ENCODE measurements around the gene TIFAB.
"Not testable (repeated sequence)": the region's sequence is repeated elsewhere in the genome, so short reads cannot be mapped to it uniquely, and the experiment has no call there.

TIFAB gene

GRCh38 chr5:135452321-135453030 is at the start of gene TIFAB:
TIFAB (minus strand) TSS chr5:135452351; CDS start chr5:135449939, 2,412 bp downstream.
- TF ChIP-seq CTCF (IDR thresholded peaks at IDR 0.05) (no peak), ZFX (IDR thresholded peaks at IDR 0.05; ENCODE audit: borderline replicate concordance) (no peak)
- no peak within 1 kb of the TSS for H3K27ac ChIP-seq

- no peak overlapping the region for H3K27ac ChIP-seq
- TF ChIP-seq ZFX (IDR thresholded peaks at IDR 0.05; ENCODE audit: borderline replicate concordance) (no peak), CTCF (IDR thresholded peaks at IDR 0.05) (no peak)
These were observed 46.5 kb upstream of the TIFAB start for GRCh38 chr5:135498637-135498995.

- H3K27ac ChIP-seq: no peak overlapping the region
- TF ChIP-seq CTCF (IDR thresholded peaks at IDR 0.05) (no peak), ZFX (IDR thresholded peaks at IDR 0.05; ENCODE audit: borderline replicate concordance) (no peak)
These were observed 46.0 kb upstream of the TIFAB start for GRCh38 chr5:135497971-135498636.

GRCh38 chr5:135495531-135495930 is 43.4 kb upstream of the TIFAB start:
- not testable (repeated sequence) for H3K27ac ChIP-seq

- TF ChIP-seq CTCF (IDR thresholded peaks at IDR 0.05) (no peak), ZFX (IDR thresholded peaks at IDR 0.05; ENCODE audit: borderline replicate concordance) (no peak)
- H3K27ac ChIP-seq: no peak overlapping the region
These were observed 42.0 kb upstream of the TIFAB start for GRCh38 chr5:135494196-135494595.

- no peak overlapping the region for H3K27ac ChIP-seq
- TF ChIP-seq ZFX (IDR thresholded peaks at IDR 0.05; ENCODE audit: borderline replicate concordance): no peak
- TF ChIP-seq CTCF (IDR thresholded peaks at IDR 0.05): no peak
These were observed 41.4 kb upstream of the TIFAB start for GRCh38 chr5:135493406-135494180.

GRCh38 chr5:135492319-135492626 is 40.1 kb upstream of the TIFAB start:
- H3K27ac ChIP-seq: no peak overlapping the region
- TF ChIP-seq ZFX (IDR thresholded peaks at IDR 0.05; ENCODE audit: borderline replicate concordance) (no peak), CTCF (IDR thresholded peaks at IDR 0.05) (no peak)

Data from 22Rv1 (cell line).